ENCODE data around the gene WNT9B. TPM values are rescaled to one million over a fixed set of nuclear protein-coding genes. Genes with fewer than 3 reads are reported as not detected.

WNT9B gene
- total RNA-seq, 1 experiment from 2014 or later = not detected

DNA sequence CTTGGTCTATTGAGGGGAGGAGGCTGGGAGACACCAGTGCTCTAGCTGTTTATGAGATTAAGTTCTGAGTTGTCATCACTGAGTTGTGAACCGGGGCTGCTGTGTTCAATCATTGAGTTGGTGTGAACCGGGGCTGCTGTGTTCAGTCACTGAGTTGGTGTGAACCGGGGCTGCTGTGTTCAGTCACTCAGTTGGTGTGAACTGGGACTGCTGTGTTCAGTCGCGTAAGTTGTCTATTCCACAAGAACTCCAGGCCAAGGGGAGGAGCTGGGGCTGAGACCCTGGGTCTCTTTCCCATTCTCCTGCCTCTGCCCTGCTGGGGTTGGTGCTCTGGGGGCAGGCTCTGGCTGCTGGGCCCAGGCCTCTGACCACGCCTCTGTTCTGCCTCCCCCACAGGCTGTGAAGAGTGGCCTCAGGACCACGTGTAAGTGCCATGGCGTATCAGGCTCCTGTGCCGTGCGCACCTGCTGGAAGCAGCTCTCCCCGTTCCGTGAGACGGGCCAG lies 24.5 kb downstream of the WNT9B start:
- Mint-ChIP-seq H3K27ac (ENCODE audit: unreplicated experiment) (no peak overlapping the region), H3K9me3 (ENCODE audit: unreplicated experiment) (no peaks in the 10 kb centered on the region), H3K4me1 (ENCODE audit: low read depth, unreplicated experiment) (no peaks in the 10 kb centered on the region), H3K4me3 (ENCODE audit: unreplicated experiment) (no peak overlapping the region), H3K27me3 (ENCODE audit: insufficient read depth, unreplicated experiment) (no peaks in the 10 kb centered on the region), H3K36me3 (ENCODE audit: insufficient read depth, unreplicated experiment) (no peaks in the 10 kb centered on the region)
- TF ChIP-seq, protein P1, sequence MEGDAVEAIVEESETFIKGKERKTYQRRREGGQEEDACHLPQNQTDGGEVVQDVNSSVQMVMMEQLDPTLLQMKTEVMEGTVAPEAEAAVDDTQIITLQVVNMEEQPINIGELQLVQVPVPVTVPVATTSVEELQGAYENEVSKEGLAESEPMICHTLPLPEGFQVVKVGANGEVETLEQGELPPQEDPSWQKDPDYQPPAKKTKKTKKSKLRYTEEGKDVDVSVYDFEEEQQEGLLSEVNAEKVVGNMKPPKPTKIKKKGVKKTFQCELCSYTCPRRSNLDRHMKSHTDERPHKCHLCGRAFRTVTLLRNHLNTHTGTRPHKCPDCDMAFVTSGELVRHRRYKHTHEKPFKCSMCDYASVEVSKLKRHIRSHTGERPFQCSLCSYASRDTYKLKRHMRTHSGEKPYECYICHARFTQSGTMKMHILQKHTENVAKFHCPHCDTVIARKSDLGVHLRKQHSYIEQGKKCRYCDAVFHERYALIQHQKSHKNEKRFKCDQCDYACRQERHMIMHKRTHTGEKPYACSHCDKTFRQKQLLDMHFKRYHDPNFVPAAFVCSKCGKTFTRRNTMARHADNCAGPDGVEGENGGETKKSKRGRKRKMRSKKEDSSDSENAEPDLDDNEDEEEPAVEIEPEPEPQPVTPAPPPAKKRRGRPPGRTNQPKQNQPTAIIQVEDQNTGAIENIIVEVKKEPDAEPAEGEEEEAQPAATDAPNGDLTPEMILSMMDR (IDR thresholded peaks at IDR 0.05; ENCODE audit: insufficient read depth in 1 of 2, low read depth in 1 of 2, low read length in 1 of 2, severe bottlenecking in 1 of 2, unreplicated experiment in 1 of 2) = no peak
- Histone ChIP-seq H3K4me1 (no peaks in the 10 kb centered on the region), H3K27me3 (replicated peaks; ENCODE audit: control insufficient read depth, insufficient read depth, low read length) (no peaks in the 10 kb centered on the region), H3K36me3 (ENCODE audit: control insufficient read depth, insufficient read depth, low read length) (no peaks in the 10 kb centered on the region), H3K9me3 (no peaks in the 10 kb centered on the region), H3K4me3 (ENCODE audit: low read depth, low read length) (no peak overlapping the region)
- BruUV-seq (replicated peaks) = no TSS peak
- POLR2A ChIA-PET = no interaction called here
- no peak for DNase-seq
- intact Hi-C loops (cut with micrococcal nuclease; ENCODE audit: unreplicated experiment) = no loop called here
- CTCF ChIA-PET = interaction anchor here (1.2 to 1.4 kb wide), 2 partner anchors 24 to 43 kb away, joined by 3 to 6 read pairs; partner anchors contain the start of gene WNT9B

DNA sequence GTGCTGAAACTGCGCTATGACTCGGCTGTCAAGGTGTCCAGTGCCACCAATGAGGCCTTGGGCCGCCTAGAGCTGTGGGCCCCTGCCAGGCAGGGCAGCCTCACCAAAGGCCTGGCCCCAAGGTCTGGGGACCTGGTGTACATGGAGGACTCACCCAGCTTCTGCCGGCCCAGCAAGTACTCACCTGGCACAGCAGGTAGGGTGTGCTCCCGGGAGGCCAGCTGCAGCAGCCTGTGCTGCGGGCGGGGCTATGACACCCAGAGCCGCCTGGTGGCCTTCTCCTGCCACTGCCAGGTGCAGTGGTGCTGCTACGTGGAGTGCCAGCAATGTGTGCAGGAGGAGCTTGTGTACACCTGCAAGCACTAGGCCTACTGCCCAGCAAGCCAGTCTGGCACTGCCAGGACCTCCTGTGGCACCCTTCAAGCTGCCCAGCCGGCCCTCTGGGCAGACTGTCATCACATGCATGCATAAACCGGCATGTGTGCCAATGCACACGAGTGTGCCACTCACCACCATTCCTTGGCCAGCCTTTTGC lies 25.0 kb downstream of the WNT9B start:
- ChIA-PET POLR2A (no interaction called here), CTCF (interaction anchor here (0.6 to 1.4 kb wide), 5 partner anchors 17 to 66 kb away, joined by 3 to 6 read pairs (median 3); partner anchors contain the start of gene WNT9B)
- H3K27me3 Mint-ChIP-seq (ENCODE audit: insufficient read depth, unreplicated experiment) = no peaks in the 10 kb centered on the region
- H3K27ac Mint-ChIP-seq (ENCODE audit: unreplicated experiment) = no peak overlapping the region
- H3K4me3 ChIP-seq (ENCODE audit: low read depth, low read length) = no peak overlapping the region
- H3K4me1 Mint-ChIP-seq (ENCODE audit: low read depth, unreplicated experiment) = no peaks in the 10 kb centered on the region
- H3K9me3 Mint-ChIP-seq (ENCODE audit: unreplicated experiment) = no peaks in the 10 kb centered on the region
- intact Hi-C loops (cut with micrococcal nuclease; ENCODE audit: unreplicated experiment) = no loop called here
- no peaks in the 10 kb centered on the region for H3K27me3 ChIP-seq (replicated peaks; ENCODE audit: control insufficient read depth, insufficient read depth, low read length)
- no peaks in the 10 kb centered on the region for H3K4me1 ChIP-seq
- H3K4me3 Mint-ChIP-seq (ENCODE audit: unreplicated experiment) = no peak overlapping the region
- no TSS peak for BruUV-seq (replicated peaks)
- DNase-seq = peak; percentile 56 to 74
- H3K36me3 ChIP-seq (ENCODE audit: control insufficient read depth, insufficient read depth, low read length) = no peaks in the 10 kb centered on the region
- TF ChIP-seq, protein P1 (IDR thresholded peaks at IDR 0.05; ENCODE audit: insufficient read depth in 1 of 2, low read depth in 1 of 2, low read length in 1 of 2, severe bottlenecking in 1 of 2, unreplicated experiment in 1 of 2) = peak; percentile 73 to 88
- no peaks in the 10 kb centered on the region for H3K36me3 Mint-ChIP-seq (ENCODE audit: insufficient read depth, unreplicated experiment)
- no peaks in the 10 kb centered on the region for H3K9me3 ChIP-seq

DNA sequence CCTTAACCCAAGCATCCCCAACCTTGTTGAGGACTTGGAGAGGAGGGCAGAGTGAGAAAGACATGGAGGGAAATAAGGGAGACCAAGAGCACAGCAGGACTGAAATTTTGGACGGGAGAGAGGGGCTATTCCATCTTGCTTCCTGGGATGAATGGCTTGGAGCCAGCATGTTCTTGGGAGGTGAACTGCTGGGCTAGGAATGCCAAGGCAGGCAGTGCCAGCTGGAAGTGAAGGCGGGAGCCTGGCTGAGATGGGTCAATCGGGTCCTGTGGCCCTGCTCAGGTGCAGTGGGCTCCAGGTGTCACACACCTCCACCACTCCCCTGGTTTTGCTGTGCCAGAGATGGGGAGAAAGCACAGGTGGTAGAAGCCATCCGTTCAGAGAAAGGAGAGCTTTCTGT lies 25.5 kb downstream of the WNT9B start:
- ChIA-PET CTCF (interaction anchor here (0.6 to 1.4 kb wide), 6 partner anchors 17 to 66 kb away, joined by 3 to 6 read pairs (median 3); partner anchors contain the start of gene WNT9B), POLR2A (no interaction called here)
- Histone ChIP-seq H3K36me3 (ENCODE audit: control insufficient read depth, insufficient read depth, low read length) (no peaks in the 10 kb centered on the region), H3K4me1 (no peaks in the 10 kb centered on the region), H3K27me3 (replicated peaks; ENCODE audit: control insufficient read depth, insufficient read depth, low read length) (no peaks in the 10 kb centered on the region), H3K4me3 (ENCODE audit: low read depth, low read length) (no peak overlapping the region), H3K9me3 (no peaks in the 10 kb centered on the region)
- intact Hi-C loops (cut with micrococcal nuclease; ENCODE audit: unreplicated experiment) = no loop called here
- no peaks in the 10 kb centered on the region for H3K27me3 Mint-ChIP-seq (ENCODE audit: insufficient read depth, unreplicated experiment)
- no peak overlapping the region for H3K4me3 Mint-ChIP-seq (ENCODE audit: unreplicated experiment)
- TF ChIP-seq, protein P1 (IDR thresholded peaks at IDR 0.05; ENCODE audit: insufficient read depth in 1 of 2, low read depth in 1 of 2, low read length in 1 of 2, severe bottlenecking in 1 of 2, unreplicated experiment in 1 of 2) = no peak
- H3K36me3 Mint-ChIP-seq (ENCODE audit: insufficient read depth, unreplicated experiment) = no peaks in the 10 kb centered on the region
- no peak overlapping the region for H3K27ac Mint-ChIP-seq (ENCODE audit: unreplicated experiment)
- H3K9me3 Mint-ChIP-seq (ENCODE audit: unreplicated experiment) = no peaks in the 10 kb centered on the region
- no TSS peak for BruUV-seq (replicated peaks)
- H3K4me1 Mint-ChIP-seq (ENCODE audit: low read depth, unreplicated experiment) = no peaks in the 10 kb centered on the region
- no peak for DNase-seq

Data from Caco-2 (cell line).